GM20431 (cell line): ENCODE data around the gene TMED1.
"Not testable (repeated sequence)": the region's sequence is repeated elsewhere in the genome, so short reads cannot be mapped to it uniquely, and the experiment has no call there.

Experiments used
- in situ Hi-C: fragments of 300-500 bp; cut with MseI, MboI; formaldehyde crosslinking; loops from one replicate; pipeline ENCODE4 v1.15.0; 2020; ENCODE audit warnings: low sequenced_read_pairs; ENCODE audit not compliant: unreplicated experiment

Gene TMED1

GRCh38 chr19:10864538-10864899 is 28.5 kb upstream of the TMED1 start:
- in situ Hi-C loops = loop anchor here (25.0 kb wide), 1 partner anchor 152 kb away; the partner anchor contains the start of genes DNM2 and QTRT1

DNA sequence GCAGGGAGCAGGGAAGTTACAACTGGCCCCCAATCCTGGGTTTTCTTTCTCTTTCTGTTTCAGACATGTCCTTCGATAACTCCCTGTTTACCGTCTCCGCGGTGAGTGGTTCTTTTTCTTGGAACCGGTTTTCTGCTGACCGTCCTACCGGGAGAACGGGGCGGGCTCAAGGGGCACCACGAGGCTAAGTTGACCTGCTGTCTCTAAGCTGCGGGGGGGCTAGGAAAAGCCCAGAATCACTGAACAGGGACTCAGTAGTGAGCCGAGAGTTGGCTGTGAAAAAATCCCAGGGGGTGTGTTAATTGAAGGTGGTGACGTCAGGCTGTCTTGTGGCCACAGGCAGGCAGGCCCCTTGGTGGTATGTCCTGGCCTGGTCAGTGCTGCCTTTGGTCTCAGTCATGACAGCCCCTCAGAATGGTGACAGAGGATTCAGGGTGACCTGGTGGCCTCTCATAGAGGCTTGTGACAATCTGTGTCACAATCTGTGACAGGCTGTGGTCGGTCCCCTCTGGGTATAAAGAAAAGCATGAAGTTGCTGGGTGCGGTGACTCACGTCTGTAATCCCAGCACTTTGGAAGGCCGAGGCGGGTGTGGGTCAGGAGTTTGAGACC is 27.2 kb upstream of the TMED1 start:
- in situ Hi-C loops = loop anchor here (25.0 kb wide), 1 partner anchor 151 kb away; the partner anchor contains the start of genes DNM2 and QTRT1

- in situ Hi-C loops = loop anchor here (25.0 kb wide), 1 partner anchor 150 kb away; the partner anchor contains the start of genes DNM2 and QTRT1
Measured at GRCh38 chr19:10862561-10863106, 26.6 kb upstream of the TMED1 start.

DNA sequence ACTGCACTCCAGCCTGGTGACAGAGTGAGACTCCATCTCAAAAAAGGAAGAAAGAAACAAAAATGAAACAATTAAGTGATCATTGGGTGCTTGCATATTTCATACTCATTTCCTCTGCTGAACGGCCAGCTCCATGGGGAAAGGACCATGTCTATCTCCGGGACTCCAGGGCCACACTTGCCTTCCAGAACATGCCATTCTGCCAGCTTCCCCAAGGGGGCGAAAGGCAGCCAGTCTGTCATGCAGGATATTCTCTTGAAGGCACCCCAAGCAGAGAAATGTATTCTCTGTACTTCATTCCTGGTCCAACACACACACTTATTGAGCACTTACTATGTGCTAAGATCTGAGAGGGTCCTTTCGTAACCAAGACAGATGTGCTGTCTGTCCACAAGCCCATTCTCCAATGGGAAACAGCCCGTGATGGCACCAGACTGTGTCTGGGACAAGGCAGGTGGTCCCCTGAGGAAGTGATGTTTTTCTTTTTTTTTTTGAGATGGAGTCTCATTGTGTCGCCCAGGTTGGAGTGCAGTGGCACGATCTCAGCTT is 25.2 kb upstream of the TMED1 start:
- in situ Hi-C loops = loop anchor here (25.0 kb wide), 1 partner anchor 149 kb away; the partner anchor contains the start of genes DNM2 and QTRT1

GRCh38 chr19:10858204-10858828 is 22.3 kb upstream of the TMED1 start:
- in situ Hi-C loops = loop anchor here (25.0 kb wide), 1 partner anchor 146 kb away; the partner anchor contains the start of genes DNM2 and QTRT1

- in situ Hi-C loops = loop anchor here (25.0 kb wide), 1 partner anchor 145 kb away; the partner anchor contains the start of genes DNM2 and QTRT1
Measured at GRCh38 chr19:10856899-10857298, 20.9 kb upstream of the TMED1 start.

DNA sequence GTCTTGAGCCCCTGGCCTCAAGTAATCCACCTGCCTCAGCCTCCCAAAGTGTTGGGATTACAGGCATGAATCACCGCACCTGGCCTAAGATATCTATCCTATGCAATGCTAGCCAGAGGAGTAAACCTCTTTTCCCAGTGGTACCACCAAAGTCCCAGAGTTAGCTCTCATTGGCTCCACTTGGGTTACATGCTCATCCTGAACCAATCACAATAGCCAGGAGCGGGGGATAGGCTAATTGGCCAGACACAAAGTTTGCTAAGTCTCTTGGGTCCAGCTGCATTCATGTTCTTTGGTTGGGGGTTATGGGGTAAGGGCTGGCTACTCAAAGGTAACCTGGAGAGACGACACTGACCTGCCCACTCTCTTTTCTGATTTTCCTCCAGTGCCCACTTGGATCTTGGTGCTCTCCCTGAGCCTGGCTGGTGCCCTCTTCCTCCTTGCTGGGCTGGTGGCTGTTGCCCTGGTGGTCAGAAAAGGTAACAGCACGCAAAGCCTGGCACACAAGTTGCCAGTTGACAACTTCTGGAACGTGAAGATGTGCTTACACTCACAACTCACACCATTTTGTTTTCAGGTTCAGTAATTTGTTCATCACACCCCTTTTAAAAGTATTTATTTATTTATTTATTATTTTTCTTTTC is 20.0 kb upstream of the TMED1 start:
- in situ Hi-C loops = loop anchor here (25.0 kb wide), 1 partner anchor 144 kb away; the partner anchor contains the start of genes DNM2 and QTRT1

DNA sequence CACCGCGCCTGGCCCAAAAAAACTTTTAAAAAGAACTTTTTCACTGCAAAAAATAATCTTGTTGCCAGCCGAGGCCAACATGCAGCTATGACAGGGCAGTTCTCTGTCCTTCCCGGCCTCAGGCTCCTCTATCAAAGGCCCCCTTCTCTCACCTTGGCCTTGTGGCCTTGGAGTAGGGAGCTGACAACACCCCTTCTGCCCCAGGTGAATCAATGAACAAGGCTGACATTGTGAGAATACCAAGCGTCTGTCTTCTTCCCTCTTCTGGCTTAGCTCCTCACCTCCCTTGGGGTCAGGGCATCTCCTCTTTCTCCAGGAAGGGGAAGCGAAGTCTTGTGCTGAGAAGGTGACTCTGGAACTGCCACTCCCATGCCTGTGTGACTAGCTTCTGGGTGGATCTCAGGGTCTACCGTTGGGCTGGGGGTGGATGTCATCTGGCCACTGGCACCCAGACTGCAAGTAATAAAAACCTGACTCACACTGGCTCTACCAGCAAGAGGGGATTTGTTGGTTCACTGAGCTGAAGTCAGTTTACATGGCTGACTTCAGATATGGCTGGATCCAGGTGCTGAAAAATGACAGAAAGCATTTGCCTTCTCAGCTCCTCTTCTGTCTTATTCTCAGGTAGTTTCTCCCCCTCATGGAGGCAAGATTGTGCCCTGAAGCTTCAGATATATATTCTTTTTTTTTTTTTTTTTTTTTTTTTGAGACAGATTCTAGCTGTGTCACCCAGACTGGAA is 18.5 kb upstream of the TMED1 start:
- in situ Hi-C loops = loop anchor here (25.0 kb wide), 1 partner anchor 142 kb away; the partner anchor contains the start of genes DNM2 and QTRT1

DNA sequence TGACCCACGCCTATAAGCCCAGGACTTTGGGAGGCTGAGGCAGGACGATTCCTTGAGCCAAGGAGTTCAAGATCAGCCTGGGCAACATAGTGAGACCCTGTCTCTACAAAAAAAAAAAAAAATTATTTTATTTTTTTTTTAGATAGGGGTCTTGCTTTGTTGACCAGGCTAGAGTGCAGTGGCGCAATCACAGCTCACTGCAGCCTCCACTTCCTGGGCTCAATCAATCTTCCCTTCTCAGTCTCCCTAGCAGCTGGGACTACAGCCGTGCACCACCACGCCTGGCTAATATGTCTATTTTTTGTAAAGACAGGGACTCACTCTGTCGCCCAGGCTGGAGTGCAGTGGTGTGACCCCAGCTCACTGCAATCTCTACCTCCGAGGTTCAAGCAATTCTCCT is 16.9 kb upstream of the TMED1 start:
- in situ Hi-C loops = loop anchor here (25.0 kb wide), 1 partner anchor 141 kb away; the partner anchor contains the start of genes DNM2 and QTRT1

- in situ Hi-C loops = loop anchor here (25.0 kb wide), 1 partner anchor 140 kb away; the partner anchor contains the start of genes DNM2 and QTRT1
Measured at GRCh38 chr19:10852098-10852800, 16.2 kb upstream of the TMED1 start.

DNA sequence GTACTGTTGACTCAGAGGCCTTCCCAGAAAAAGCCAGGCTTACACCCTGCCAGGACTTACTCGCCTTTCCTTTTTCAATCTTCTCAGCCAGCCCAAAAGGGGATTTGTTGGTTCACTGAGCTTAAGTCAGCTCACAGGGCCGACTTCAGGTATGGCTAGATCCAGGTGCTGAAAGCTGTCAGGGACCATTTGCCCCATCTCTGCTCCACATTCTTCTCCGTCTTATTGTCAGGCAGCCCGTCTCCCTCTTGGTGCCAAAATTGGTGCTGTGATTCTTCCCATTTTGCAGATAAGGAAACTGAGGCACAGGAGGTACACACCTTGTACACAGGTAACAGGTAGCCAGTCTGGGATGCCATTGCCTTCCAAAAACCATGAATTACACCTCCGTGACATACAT is 14.6 kb upstream of the TMED1 start:
- in situ Hi-C loops = loop anchor here (25.0 kb wide), 1 partner anchor 138 kb away; the partner anchor contains the start of genes DNM2 and QTRT1

- in situ Hi-C loops = no loop called here
Measured at GRCh38 chr19:10848230-10848856, 12.3 kb upstream of the TMED1 start, which contains the start of gene C19orf38. Gene C19orf38 (plus strand): TSS chr19:10848415. CDS start chr19:10848509, 94 bp downstream.

DNA sequence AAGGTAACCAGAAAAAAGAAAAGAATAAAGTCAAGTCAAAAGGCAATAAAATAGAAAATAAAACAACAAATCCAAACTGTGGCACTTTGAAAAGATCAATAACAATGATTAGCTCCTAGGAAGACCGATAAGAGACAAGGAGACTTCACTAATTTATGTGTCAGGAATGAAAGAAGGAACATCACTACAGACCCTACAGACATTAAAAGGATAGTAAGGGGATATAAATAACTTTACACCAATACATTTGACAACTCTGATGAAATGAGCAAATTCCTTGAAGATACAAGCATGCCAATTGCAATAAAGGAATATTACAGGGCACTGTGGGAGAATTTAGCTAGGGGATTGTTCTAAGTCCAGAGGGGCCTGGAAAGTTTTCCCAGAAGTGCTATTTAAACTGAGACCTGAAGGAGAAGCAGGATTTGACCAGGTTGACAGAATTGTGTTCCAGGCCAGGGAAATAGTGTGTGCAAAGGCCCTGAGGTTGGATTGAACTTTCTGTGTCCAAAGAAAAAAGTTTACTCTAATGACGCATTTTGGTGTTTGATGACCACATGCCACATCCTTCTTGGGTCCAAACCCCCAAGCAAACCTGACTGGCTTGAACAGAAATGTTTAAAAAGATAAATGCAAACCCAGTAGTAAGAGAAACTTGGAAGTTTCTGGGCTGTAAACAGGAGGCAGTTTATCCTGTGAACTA is 10.6 kb upstream of the TMED1 start:
- in situ Hi-C loops = no loop called here

- in situ Hi-C loops = no loop called here
Measured at GRCh38 chr19:10842788-10843187, 6.8 kb upstream of the TMED1 start.

DNA sequence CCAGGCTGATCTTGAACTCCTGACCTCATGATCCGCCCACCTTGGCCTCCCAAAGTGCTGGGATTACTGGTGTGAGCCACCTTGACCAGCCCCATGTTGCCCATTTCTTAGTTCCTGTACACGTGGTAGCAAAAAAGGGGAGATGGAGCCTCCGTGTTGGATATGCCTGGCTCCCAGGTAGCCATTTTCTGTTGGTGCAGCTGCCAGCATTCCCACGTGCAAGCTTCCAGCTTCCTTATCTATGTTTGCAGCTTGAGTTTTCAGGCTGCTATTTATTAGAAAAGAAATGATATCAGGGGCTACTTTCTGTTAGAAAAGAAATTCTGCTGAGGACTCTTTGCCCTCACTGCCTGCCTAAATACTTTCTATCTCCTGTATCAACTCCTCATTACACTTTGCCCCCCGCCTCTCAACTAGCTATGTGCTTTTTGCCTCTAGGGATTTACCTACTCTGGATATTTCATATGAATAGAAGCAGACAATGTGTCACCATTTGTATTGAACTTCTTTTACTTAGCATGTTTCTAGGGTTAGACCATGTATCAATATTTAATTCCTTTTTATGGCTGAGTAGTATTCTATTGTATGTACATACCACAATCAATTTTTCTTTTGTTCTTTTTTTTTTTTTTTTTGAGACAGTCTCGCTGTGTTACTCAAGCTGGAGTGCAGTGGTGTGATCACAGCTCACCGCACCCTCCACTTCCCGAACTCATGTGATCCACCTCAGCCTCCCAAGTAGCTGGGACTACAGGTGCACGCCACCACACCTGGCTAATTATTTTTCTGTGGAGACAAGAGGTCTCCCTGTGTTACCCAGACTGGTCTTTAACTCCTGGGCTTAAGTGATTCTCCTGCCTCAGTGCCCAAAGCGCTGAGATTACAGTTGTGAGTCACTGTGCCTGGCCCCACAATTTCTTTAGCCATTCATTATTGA is 3.4 kb upstream of the TMED1 start:
- in situ Hi-C loops = no loop called here

DNA sequence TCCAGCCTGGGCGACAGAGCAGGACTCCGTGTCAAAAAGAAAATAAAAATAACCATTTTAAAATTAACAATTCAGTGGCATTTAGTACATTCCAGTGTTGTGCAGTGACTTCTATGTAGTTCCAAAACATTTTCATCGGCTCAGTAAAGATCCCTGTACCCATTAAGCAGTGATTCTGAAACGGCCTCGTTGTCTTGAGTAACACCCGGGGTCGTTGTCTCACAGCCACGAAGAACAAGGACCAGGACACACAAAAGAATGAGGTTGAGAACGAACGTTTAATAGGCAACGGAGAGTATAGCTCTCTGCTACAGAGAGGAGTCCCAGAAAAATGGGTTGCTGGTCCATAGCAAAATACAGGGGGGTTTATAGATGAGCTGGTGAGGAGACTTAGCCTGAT is 2.4 kb upstream of the TMED1 start:
- in situ Hi-C loops = no loop called here

GRCh38 chr19:10837649-10838048 is 1.6 kb upstream of the TMED1 start:
- in situ Hi-C loops = not testable (repeated sequence)
